CD4-positive, alpha-beta T cell treated with Interleukin-17A for 4 hours (primary cell): Measurements from ENCODE around the gene KDM4B.
A peak's percentile ranks its signal among the peaks of the same experiment; 100 is the strongest.

ENCODE experiments used
- DNase-seq: peaks from one replicate; pipeline ENCODE4 v3.0.0-alpha.2; 2020; ENCODE audit warnings: mixed read lengths

KDM4B gene

GRCh38 chr19:5016781-5017180 is 47.9 kb downstream of the KDM4B start:
- DNase-seq = no peak

- DNase-seq = no peak
Observed at GRCh38 chr19:5017235-5017634, 48.3 kb downstream of the KDM4B start.

GRCh38 chr19:5018224-5019015 is 49.5 kb downstream of the KDM4B start:
- DNase-seq = no peak

- no peak for DNase-seq
Observed at GRCh38 chr19:5020368-5020767, 51.5 kb downstream of the KDM4B start.

GRCh38 chr19:5021046-5021445 is 52.1 kb downstream of the KDM4B start:
- no peak for DNase-seq

- no peak for DNase-seq
Observed at GRCh38 chr19:5022066-5022860, 53.4 kb downstream of the KDM4B start.

- DNase-seq = no peak
Observed at GRCh38 chr19:5023128-5023571, 54.2 kb downstream of the KDM4B start.

GRCh38 chr19:5024282-5024681 is 55.4 kb downstream of the KDM4B start:
- DNase-seq = no peak

GRCh38 chr19:5025027-5025426 is 56.1 kb downstream of the KDM4B start:
- no peak for DNase-seq

GRCh38 chr19:5026706-5027273 is 57.9 kb downstream of the KDM4B start:
- no peak for DNase-seq

- no peak for DNase-seq
Observed at GRCh38 chr19:5028229-5028886, 59.4 kb downstream of the KDM4B start.

GRCh38 chr19:5029596-5029995 is 60.7 kb downstream of the KDM4B start:
- DNase-seq = peak; percentile 77

- no peak for DNase-seq
Observed at GRCh38 chr19:5030136-5030820, 61.4 kb downstream of the KDM4B start.

- no peak for DNase-seq
Observed at GRCh38 chr19:5030822-5031221, 61.9 kb downstream of the KDM4B start.

GRCh38 chr19:5031231-5032100 is 62.6 kb downstream of the KDM4B start:
- peak; percentile 85 for DNase-seq

- DNase-seq = no peak
Observed at GRCh38 chr19:5032101-5032967, 63.4 kb downstream of the KDM4B start.

GRCh38 chr19:5035105-5035761 is 66.3 kb downstream of the KDM4B start:
- no peak for DNase-seq

GRCh38 chr19:5035793-5036697 is 67.1 kb downstream of the KDM4B start:
- DNase-seq = no peak
